Bronchial epithelial cell (primary cell): ENCODE measurements around the gene LIM2. TPM values are rescaled to one million over a fixed set of nuclear protein-coding genes. Genes with fewer than 3 reads are reported as not detected.

Source experiments
- DNase-seq: peaks from one replicate; pipeline ENCODE4 v3.0.0-alpha.2; 2010; ENCODE audit warnings: low read depth
- FAIRE-seq: peaks from 2 replicates; lab custom pipeline; 2011; peaks lifted over from hg19 to GRCh38; lab: Jason Lieb, UNC
- H3K27me3 ChIP-seq: 2 replicates; pipeline ENCODE4 v1.5.1; 2011; ENCODE audit warnings: low read length; ENCODE audit not compliant: control insufficient read depth, insufficient read depth
- H3K36me3 ChIP-seq: 2 replicates; pipeline ENCODE4 v1.5.1; 2011; ENCODE audit warnings: low read length; ENCODE audit not compliant: control insufficient read depth, insufficient read depth
- H3K4me3 ChIP-seq: 2 replicates; pipeline ENCODE4 v1.5.1; 2011; ENCODE audit warnings: mild to moderate bottlenecking, low read depth, low read length, control low read depth
- CTCF ChIP-seq: IDR thresholded peaks from 2 replicates; pipeline ENCODE4 v1.5.1; 2011; ENCODE audit warnings: mild to moderate bottlenecking, moderate library complexity, low read length, control low read depth, inconsistent platforms; ENCODE audit not compliant: insufficient read depth, severe bottlenecking
- total RNA-seq: library from RNA; depleted of rRNA; stranded (reverse); fragments of >200 nt; gene quantifications from 2 replicates; pipeline ENCODE4 v1.2.1, GENCODE V29; 2014

The LIM2 gene
- not detected in 2 replicates for total RNA-seq

- TF ChIP-seq CTCF, result no peak
- DNase-seq, result no peak
Measured at GRCh38 chr19:51387924-51388389, at the start of gene LIM2. TSS of gene LIM2 (minus strand) at chr19:51387974. CDS start at chr19:51387443, 531 bp downstream.

GRCh38 chr19:51434456-51434855 lies 46.7 kb upstream of the LIM2 start:
- FAIRE-seq, result no peak
- H3K27me3 ChIP-seq, result no peaks in the 10 kb centered on the region
- TF ChIP-seq CTCF, result no peak

More at GRCh38 chr19:51387924-51388389, at the start of gene LIM2:
- FAIRE-seq, result no peak
- Histone ChIP-seq H3K36me3 (no peaks in the 10 kb centered on the region), H3K4me3 (no peak within 1 kb of the TSS), H3K27me3 (no peaks in the 10 kb centered on the region)

GRCh38 chr19:51433043-51433442 lies 45.3 kb upstream of the LIM2 start:
- FAIRE-seq (no peak), DNase-seq (no peak)
- no peak for TF ChIP-seq CTCF
- no peaks in the 10 kb centered on the region for H3K36me3 ChIP-seq
- no peaks in the 10 kb centered on the region for H3K27me3 ChIP-seq
- no peak overlapping the region for H3K4me3 ChIP-seq

More at GRCh38 chr19:51434456-51434855, 46.7 kb upstream of the LIM2 start:
- H3K4me3 ChIP-seq, result no peak overlapping the region
- no peaks in the 10 kb centered on the region for H3K36me3 ChIP-seq
- no peak for DNase-seq

GRCh38 chr19:51431124-51431523 lies 43.4 kb upstream of the LIM2 start:
- DNase-seq, result no peak
- Histone ChIP-seq H3K27me3 (no peaks in the 10 kb centered on the region), H3K36me3 (no peaks in the 10 kb centered on the region), H3K4me3 (no peak overlapping the region)
- TF ChIP-seq CTCF, result no peak
- no peak for FAIRE-seq

GRCh38 chr19:51430221-51430620 lies 42.4 kb upstream of the LIM2 start:
- Histone ChIP-seq H3K36me3 (no peaks in the 10 kb centered on the region), H3K27me3 (no peaks in the 10 kb centered on the region), H3K4me3 (no peak overlapping the region)
- FAIRE-seq (no peak), DNase-seq (no peak)
- no peak for TF ChIP-seq CTCF

GRCh38 chr19:51427201-51427600 lies 39.4 kb upstream of the LIM2 start:
- FAIRE-seq, result no peak
- no peak for TF ChIP-seq CTCF
- H3K4me3 ChIP-seq, result no peak overlapping the region
- H3K27me3 ChIP-seq, result no peaks in the 10 kb centered on the region
- no peak for DNase-seq
- no peaks in the 10 kb centered on the region for H3K36me3 ChIP-seq
